Kidney capillary endothelial cell (primary cell): Measurements from ENCODE around the gene TRMT61A.
"Not testable (repeated sequence)": the region's sequence is repeated elsewhere in the genome, so short reads cannot be mapped to it uniquely, and the experiment has no call there.

Experiments
- DNase-seq: peaks from one replicate; pipeline ENCODE4 v3.0.0-alpha.2; 2018; ENCODE audit warnings: low spot score

TRMT61A gene

DNA sequence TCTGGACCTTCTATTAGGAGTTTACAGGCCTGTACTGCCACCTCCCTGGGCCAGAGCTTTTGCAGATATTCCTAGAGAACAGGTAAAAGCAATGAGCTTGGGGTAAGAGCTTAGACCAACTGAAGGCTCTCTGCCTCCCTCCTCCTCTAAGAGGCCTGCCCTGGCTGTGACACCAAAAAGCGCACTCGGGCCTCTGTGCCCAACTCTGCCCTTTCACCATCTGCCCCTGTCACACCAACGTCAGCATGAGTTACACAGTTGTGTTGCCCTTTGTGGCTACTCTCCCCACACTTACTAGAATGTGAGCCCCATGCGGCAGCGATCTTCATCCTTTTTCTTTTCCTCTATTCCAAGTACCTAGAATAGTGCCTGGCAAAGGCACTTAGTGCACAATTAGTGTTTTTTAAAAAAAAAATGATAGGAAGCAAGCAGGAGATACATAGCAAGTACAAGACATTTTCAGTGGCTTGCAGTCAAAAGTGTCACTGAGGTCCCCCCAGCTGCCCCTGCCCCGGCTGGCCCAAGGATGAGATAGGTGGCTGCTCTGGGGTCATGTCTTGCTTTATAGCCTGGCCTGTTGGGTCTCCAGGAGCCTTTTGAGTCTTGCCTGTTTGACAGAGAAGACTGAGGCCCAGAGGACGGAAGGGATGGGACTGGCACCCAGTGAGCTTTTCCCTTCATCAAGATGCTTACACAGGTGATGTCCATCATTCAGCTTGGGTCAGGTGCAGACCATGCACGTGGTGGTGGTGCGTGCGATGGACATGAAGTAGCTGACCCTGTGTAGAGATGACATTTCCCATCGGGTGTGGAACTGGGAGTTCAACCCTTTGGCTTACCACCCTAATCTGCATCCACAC, 18.9 kb upstream of the TRMT61A start:
- DNase-seq, result no peak

DNA sequence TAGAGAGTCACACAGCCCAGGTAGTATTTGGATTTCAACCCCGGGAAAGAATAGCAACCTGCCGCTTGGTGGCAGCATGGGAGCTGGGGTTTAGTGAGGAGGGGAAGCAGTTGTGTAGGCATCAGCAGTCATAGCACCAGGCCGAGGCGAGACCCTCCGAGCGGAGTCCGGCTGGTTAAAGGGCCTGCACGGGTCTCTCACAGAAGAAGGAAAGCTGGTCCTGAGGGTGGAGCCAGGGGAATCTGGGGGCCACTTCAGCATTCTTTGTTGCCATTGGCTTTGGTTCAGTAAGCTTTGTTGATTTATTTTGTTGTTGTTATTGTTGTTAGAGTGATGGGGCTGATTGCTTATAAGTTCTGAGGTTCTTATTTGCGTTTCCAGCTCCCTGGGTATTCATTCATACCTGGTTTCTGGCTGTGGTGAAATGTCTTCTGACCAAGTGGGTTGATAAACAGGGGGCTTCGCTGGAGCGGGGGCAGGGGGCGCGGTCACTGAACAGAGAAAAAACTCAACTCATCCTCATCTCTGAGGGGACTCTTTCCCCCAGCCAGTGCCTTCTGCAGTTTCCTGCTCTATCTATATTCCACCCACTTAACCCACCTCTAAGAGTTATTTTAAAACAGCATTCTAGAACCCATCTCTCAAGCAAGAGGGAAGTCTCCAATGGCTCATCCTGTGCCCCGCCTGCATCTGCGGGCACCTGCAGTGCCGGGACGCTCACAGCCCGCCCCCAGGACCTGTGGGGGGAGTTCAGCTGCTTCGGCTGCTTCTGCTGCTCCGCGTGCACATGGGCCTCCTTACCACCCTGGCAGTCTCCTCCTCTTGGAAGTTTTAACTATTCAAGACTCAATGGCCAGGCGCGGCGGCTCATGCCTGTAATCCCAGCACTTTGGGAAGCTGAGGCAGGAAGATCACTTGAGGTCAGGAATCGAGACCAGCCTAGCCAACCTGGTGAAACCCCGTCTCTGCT, 18.0 kb upstream of the TRMT61A start:
- DNase-seq, result no peak

DNA sequence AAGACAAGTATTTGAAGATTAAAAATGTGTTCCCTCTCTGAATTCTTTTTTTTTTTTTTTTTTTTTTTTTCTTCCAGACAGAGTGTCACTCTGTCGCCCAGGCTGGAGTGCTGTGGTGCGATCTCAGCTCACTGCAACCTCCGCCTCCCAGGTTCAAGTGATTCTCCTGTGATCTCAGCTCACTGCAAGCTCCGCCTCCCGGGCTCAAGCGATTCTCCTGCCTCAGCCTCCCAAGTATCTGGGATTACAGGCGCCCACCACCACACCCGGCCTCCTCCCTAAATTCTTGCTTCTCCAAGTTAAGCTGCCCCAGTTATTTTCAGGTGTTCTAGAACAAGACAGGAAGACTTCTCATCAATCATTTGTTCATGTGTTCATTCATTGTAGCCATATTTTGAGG, 16.8 kb upstream of the TRMT61A start:
- not testable (repeated sequence) for DNase-seq

DNA sequence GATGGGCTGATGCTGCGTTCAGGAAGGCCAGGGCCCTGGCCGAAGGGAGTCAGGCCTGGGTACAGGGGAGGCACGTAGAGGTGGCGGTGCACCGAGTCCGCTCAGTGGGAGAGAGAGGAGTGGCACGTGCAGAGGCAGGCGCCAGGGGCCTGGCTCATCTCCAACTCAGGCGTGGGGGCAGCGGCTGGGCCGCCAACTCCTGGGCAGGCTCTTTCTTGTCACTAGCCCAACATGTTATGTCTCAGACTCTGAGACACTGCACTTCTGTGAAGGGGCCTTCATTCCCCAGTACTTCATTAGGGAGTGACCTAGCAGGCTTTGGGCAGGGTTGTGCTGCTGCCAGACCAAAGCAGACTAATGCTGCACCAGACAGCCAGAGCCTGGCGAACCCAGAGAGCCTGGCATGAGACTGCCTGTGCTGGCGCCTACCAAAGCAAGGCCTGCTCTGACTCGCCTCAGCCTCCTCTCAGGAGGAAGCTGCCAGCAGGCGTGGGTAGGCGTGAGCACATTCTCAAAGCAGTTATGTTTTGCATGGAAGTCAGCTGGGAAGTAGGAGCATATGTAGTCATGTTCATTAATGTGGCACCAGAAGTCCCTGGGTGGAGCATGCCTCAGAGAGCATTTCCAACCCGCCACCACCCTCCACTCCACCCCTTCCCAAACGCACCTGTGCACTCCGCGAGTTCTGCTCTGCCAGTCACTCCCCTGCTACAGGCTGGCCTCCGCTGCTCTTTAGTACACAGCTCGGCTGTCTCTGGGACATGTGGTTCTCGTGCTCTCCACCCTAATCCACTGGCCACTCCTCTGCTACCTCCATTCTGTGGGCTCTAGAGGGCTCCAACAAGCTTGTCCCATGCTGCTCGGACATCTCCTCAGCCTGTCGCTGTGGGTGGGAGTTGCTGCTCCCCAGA, 16.0 kb upstream of the TRMT61A start:
- no peak for DNase-seq

DNA sequence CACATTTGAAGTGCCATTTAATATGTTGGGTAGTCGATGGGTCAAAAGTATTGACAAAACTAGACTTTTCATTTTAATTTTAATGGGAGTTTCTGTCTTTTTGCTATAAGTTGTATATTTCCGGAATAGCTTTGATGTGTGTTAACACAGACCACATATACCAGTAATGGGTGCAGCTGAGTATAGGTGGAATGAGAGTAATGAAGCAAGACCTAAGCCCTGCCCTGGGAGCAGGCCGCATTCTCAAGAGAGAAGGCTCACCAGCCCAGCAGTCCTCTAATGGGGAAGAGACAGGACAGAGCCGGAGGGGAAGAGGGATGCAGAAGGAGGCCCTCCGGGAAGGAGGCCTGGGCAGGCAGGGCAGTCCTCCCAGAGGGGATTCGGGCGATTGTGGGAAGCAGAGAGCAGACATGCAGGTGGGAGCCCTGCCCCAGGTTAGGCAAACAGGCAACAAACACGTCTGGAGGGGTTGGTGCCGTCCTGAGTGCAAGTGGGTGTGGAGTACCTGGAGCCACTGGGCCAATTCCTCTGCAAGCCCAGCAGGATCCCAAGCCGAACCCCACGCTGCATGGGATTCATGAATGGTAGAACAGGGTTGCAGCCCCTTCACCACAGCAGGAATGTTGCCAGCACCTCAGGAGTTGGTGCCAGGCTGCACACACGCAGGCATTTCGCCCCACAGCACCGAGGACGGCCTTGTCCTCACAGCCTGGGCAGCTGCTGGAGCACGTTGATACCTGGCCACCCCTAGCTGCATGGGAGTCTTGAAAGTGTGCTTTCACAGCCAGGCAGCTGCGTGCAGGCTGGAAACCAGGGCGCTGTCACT, 14.2 kb upstream of the TRMT61A start:
- no peak for DNase-seq

DNA sequence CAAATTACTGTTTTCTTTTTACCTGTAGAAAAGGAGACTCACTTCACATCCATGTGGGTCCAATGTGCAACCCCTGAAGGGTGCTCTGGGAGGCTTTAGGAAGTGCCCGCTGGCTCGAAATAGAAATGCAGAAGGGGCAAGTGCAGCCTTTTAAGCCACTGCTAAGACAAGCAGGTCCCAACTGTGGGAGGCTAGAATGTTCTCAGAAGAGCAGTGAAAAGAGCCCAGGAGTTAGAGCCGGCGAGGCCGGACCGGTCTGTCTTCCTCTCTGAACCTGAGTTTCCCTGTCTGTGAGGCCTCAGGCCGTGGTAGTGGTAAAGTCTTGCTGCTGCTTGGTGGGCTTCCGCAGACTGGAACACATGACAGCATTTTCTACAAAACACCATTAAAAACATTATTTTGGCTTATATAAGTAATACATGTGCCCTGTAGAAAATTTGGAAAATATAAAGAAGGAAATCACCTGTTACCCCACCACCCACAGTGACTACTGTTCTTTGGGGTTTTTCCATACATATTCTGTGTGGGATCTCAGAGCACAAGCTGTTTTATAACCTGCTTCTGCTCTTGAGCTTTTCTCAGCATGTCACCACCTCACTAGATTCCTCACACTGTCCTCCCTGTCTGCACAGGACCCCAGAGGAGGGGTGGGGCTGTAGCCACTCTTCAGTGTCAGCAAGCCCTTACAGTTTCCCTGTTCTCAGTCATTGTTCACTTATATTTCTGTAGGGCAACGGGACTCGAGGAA, 12.4 kb upstream of the TRMT61A start:
- DNase-seq, result no peak

DNA sequence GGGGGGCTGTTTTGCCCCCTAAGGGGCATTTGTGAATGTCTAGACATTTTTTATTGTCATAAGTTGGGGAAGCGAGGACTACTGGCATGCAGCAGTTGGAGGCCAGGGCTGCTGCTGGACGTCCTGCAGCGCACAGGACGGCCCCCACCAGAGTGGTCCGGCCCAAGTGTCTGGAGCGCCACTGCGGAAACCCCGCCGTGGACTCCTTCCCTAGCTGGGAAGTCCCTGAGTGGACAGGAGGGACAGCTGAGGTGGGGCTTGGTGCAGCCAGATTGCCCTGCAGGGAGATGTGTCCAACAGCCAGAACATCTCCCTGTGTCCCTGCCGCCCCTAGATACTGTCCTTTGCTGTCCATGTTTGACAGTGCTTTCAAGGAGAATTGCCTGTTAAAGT, 11.8 kb upstream of the TRMT61A start:
- no peak for DNase-seq

- no peak for DNase-seq
Observed at GRCh38 chr14:103517721-103518421, 11.1 kb upstream of the TRMT61A start.

GRCh38 chr14:103518422-103519042, 10.5 kb upstream of the TRMT61A start:
- no peak for DNase-seq

DNA sequence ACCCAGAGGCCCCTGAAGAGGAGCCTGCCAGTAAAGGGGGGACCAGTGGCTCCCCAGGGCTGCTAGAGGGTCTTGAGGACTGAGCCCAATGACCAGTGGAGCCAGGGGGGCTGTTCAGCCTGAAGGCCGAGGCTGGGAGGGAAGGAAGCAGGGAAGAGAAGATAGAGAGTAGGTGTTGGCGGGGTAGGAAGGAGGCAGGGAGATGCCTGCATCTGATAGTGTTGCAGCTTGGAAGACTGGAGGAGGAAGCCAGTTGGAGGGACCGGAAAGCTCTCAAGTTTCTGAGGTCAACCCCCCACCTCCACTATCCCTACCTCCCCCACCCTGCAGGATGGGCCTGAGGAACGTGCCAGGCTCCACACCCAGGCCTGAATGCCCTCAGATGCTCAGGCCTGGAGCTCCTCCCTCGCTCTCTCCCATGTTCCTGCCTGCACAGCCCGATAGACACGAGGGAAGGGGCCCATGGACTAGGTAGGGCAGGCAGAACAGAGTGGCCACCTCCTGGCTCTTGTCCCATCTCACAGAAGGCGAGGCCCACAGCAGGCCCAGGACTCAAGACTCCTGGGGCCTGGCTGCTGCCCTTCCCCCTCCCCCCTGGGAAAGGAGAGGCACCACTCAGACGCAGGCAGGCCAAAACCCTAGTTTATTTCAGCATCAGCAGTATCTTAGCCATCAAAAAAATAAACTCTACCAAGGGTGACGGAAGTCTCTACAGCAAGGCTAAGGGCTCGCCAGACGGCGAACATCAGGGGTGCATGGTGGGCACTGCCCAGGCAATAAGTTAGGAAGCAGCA, 9.8 kb upstream of the TRMT61A start:
- no peak for DNase-seq

GRCh38 chr14:103519837-103520212, 9.2 kb upstream of the TRMT61A start:
- no peak for DNase-seq

GRCh38 chr14:103520269-103520656, 8.7 kb upstream of the TRMT61A start:
- no peak for DNase-seq

- DNase-seq, result no peak
Observed at GRCh38 chr14:103520657-103521437, 8.1 kb upstream of the TRMT61A start.

DNA sequence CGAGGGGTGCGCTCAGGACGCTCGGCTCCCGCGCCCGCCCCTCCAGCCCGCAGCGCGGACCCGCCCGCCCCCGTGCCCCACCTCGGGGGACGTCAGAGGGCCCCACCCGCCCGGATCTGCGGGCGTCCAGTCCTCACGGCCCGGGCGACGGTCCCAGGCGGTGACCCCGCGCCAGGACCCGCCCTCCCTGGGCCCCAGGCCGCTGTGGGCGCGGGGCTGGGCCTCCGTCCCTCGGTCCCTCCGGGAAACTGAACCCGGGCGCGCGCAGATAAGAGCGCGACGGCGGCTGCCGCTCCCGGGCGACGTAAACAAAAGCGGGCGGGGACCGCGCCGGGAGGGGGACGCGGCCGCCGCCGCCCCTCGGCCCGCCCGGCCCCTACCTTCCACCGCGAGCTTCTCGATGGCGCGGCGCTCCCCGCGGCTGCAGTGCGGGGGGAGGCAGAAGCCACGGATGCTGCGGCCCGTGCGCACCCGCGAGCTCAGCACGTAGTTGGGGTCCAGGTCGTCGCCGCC, 7.5 kb upstream of the TRMT61A start:
- no peak for DNase-seq

DNA sequence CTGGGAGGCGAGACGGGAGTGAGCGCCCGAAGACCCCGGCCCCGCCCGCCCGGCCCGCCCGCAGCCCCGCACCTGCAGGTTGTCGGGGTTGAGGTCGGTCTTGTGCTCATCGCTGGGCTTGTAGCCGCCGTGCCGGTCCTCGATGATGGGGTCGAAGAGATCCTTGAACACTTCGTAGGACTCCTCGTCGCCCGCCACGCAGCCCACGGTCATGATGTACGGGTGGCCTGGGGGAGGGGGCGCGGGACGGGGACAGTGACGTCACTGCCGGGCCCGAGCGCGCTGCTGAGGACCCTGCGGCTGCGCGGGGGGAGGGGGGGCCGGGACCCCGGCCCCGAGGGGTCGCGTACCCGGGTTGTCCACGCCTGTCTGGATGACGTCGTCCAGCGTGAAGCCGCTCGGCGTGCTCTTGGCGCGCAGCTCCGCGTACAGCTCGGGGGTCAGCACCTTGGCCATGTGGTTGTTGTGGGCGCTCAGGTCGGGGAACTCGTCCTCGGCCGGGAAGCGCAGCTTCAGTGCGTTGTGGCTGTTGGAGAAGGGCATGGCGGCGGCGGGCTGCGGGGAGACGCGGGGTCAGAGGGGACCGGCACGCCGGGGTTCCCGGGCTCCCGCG, 6.9 kb upstream of the TRMT61A start:
- DNase-seq, result no peak

DNA sequence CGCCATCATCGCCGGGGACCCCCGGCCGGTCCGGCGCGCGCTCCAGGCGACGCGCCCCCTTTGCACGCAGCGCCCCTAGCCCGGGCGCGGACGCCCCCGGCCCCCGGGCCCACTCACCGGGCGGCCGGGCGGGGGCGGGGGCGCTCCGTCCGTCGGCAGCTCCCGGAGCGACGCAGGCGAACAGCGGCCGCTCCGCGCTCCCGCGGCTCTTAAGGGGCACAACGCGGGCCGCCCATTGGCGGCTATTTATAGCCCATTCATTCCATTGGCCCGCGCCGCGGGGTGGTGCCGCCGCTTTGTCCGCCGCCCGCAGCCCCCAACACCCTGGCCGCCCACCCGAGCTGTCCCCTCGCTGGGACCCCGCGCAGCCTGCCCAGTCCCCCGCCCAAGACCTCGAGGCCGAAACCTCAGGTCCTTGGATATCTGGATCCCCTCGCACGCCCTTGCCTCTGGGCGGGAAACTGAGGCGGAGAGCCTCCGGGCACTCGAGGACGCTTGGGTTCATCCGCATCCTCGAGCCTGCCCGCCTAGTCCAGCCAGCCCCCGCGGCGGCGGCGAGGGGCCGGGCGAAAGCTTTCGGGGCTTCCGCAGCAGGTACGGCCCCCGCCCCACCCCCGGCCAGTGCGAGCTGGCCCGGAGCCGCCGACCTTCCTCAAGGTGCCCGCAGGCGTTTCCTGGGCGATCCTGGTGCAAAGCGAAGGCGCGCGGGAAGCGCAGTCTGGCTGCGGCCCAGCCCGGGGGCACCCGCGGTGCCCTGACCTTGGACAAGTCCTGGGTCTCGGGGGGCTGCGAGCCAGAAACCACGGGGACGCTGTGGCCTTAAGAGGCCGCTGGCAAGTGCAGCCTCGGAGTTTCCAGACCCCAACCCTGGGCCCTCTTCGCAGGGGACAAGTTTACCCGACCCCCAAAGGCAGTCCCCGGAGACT, 6.1 kb upstream of the TRMT61A start, which contains the start of gene CKB:
CKB (minus strand) TSS at position 182 of the 926 bp plus-strand sequence. CDS start 337 bp downstream, outside the sequence.
- DNase-seq, result no peak
